ENCODE data around the gene DNTT.

The DNTT gene

GRCh38 chr10:96367470-96367869, 63.2 kb downstream of the DNTT start:
- no peak overlapping the region for H3K4me3 ChIP-seq (ENCODE audit: low read length)
- no peak for DNase-seq (ENCODE audit: low read depth)
- TF ChIP-seq, protein P1, sequence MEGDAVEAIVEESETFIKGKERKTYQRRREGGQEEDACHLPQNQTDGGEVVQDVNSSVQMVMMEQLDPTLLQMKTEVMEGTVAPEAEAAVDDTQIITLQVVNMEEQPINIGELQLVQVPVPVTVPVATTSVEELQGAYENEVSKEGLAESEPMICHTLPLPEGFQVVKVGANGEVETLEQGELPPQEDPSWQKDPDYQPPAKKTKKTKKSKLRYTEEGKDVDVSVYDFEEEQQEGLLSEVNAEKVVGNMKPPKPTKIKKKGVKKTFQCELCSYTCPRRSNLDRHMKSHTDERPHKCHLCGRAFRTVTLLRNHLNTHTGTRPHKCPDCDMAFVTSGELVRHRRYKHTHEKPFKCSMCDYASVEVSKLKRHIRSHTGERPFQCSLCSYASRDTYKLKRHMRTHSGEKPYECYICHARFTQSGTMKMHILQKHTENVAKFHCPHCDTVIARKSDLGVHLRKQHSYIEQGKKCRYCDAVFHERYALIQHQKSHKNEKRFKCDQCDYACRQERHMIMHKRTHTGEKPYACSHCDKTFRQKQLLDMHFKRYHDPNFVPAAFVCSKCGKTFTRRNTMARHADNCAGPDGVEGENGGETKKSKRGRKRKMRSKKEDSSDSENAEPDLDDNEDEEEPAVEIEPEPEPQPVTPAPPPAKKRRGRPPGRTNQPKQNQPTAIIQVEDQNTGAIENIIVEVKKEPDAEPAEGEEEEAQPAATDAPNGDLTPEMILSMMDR (IDR thresholded peaks at IDR 0.05; ENCODE audit: insufficient read depth, low read depth, low read length, missing control alignments) = no peak

DNA sequence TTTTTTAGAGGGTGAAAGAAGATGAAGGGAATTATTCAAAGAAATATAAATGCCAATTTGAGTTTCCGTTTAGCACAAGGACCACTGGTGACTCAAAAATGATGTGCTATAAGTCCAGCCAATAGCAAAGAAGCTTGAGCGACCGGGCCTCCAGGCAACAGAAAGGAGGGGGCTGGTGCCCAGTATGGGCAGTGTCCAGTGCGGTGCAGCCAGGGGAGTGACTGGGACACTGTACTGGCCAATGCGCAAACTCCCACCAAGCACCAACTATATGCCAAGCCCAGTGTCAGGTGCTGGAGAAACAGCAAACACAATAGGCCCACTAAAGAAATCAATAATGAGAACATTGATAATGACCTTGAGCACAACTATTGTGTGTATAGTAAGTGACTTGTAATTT, 64.7 kb downstream of the DNTT start:
- DNase-seq (ENCODE audit: low read depth) = no peak

DNA sequence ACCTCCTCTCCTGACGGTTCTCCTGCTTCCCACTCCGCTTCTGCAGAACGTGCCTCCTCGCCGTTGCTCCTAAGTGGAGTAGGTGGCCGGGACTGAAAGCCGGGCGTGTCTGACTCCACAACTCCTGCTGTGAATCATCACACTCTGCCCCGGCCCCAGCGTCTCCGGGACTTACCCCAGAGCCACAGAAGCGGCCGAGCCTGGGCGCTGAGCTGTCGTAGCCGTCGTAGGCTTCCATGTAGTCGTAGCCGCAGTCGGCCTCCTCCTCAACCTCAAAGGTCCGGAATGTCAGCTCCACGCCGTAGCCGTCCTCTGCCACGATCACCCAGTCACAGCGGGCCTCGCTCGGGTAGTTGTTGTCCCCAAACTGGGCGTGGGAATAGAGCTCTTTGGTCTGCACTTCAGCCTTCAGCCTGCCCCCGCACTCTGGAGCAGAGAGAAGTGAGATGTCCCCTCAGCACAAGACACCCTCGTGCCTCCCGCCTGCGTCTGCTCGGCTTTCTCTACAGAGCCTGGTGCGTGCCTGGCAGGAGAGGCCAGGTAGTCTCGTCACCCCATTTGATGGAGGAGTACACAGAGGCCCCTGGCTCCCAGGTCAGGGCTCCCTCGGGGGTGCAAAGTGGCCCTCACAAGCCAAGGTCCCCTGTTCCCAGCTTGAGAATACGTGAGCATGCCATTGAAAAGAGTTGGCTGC, 65.8 kb downstream of the DNTT start:
- peak; percentile 56 for DNase-seq (ENCODE audit: low read depth)
- TF ChIP-seq, protein P1 (IDR thresholded peaks at IDR 0.05; ENCODE audit: insufficient read depth, low read depth, low read length, missing control alignments) = no peak
- H3K4me3 ChIP-seq (ENCODE audit: low read length) = no peak overlapping the region

More for the DNA sequence above, 64.7 kb downstream of the DNTT start:
- no peak overlapping the region for H3K4me3 ChIP-seq (ENCODE audit: low read length)
- TF ChIP-seq, protein P1 (IDR thresholded peaks at IDR 0.05; ENCODE audit: insufficient read depth, low read depth, low read length, missing control alignments) = no peak

DNA sequence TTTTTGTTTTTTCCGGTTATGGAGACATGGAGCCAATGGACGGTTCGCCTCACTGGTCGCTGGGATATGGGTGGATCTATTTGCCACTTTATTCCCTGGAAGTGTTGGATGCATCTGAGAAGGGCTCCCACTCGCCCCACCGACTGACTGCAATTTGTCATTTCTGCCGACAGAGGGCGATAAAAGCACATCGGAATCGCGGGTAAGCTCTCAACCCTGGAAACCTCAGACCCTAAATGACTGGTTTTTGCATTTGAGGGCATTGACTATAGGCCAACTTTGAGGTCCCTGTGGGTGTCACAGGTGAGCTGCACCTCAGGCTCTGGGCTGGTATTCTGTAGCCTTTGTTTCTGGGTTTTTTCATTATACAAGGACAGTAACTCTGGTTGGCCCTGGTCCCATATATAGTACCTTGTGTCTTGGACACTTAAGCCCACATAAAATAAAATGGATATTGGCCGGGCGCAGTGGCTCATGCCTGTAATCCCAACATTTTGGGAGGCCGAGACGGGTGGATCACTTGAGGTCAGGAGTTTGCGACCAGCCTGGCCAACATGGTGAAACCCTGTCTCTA, 66.4 kb downstream of the DNTT start:
- DNase-seq (ENCODE audit: low read depth) = peak; percentile 45
- no peak overlapping the region for H3K4me3 ChIP-seq (ENCODE audit: low read length)
- TF ChIP-seq, protein P1 (IDR thresholded peaks at IDR 0.05; ENCODE audit: insufficient read depth, low read depth, low read length, missing control alignments) = peak; percentile 75

GRCh38 chr10:96371356-96371755, 67.1 kb downstream of the DNTT start:
- no peak for DNase-seq (ENCODE audit: low read depth)
- no peak overlapping the region for H3K4me3 ChIP-seq (ENCODE audit: low read length)
- TF ChIP-seq, protein P1 (IDR thresholded peaks at IDR 0.05; ENCODE audit: insufficient read depth, low read depth, low read length, missing control alignments) = no peak

- no peak overlapping the region for H3K4me3 ChIP-seq (ENCODE audit: low read length)
- DNase-seq (ENCODE audit: low read depth) = no peak
- TF ChIP-seq, protein P1 (IDR thresholded peaks at IDR 0.05; ENCODE audit: insufficient read depth, low read depth, low read length, missing control alignments) = no peak
Observed at GRCh38 chr10:96374004-96374403, 69.8 kb downstream of the DNTT start.

GRCh38 chr10:96374639-96374984, 70.4 kb downstream of the DNTT start:
- no peak for DNase-seq (ENCODE audit: low read depth)
- H3K4me3 ChIP-seq (ENCODE audit: low read length) = no peak overlapping the region
- TF ChIP-seq, protein P1 (IDR thresholded peaks at IDR 0.05; ENCODE audit: insufficient read depth, low read depth, low read length, missing control alignments) = no peak

Measured in epithelial cell of esophagus (primary cell).